Kasumi-1 (cell line): Measurements from ENCODE around the gene RTP1.
"Not testable (repeated sequence)": the region's sequence is repeated elsewhere in the genome, so short reads cannot be mapped to it uniquely, and the experiment has no call there.

Experiments
- DNase-seq, 2 experiments: peaks; one replicate each; lab custom pipeline; 2025; lab: John Stamatoyannopoulos, UW

The RTP1 gene

GRCh38 chr3:187197335-187197649, at the start of gene RTP1:
RTP1 (plus strand) TSS chr3:187197486; CDS start chr3:187197516, 30 bp downstream.
- DNase-seq, result no peak

GRCh38 chr3:187150186-187150585, 47.1 kb upstream of the RTP1 start:
- DNase-seq, result no peak

- DNase-seq, result peak in 1 of 2 experiments; percentile 12
These were observed 46.7 kb upstream of the RTP1 start for GRCh38 chr3:187150599-187150998.

- no peak for DNase-seq
These were observed 35.7 kb upstream of the RTP1 start for GRCh38 chr3:187161556-187161955.

- no peak for DNase-seq
These were observed 34.9 kb upstream of the RTP1 start for GRCh38 chr3:187162265-187162953.

GRCh38 chr3:187165144-187165543, 32.1 kb upstream of the RTP1 start:
- DNase-seq, result peak; percentile 80 to 87

- DNase-seq, result no peak
These were observed 30.5 kb upstream of the RTP1 start for GRCh38 chr3:187166750-187167149.

GRCh38 chr3:187167777-187168176, 29.5 kb upstream of the RTP1 start:
- no peak for DNase-seq

GRCh38 chr3:187169231-187169960, 27.9 kb upstream of the RTP1 start:
- no peak for DNase-seq

- DNase-seq, result not testable (repeated sequence)
These were observed 26.4 kb upstream of the RTP1 start for GRCh38 chr3:187170911-187171310.

GRCh38 chr3:187172929-187173328, 24.4 kb upstream of the RTP1 start:
- no peak for DNase-seq

GRCh38 chr3:187181454-187182170, 15.7 kb upstream of the RTP1 start:
- DNase-seq, result no peak

- DNase-seq, result no peak
These were observed 13.9 kb upstream of the RTP1 start for GRCh38 chr3:187183210-187183862.

GRCh38 chr3:187183903-187184302, 13.4 kb upstream of the RTP1 start:
- DNase-seq, result no peak

- DNase-seq, result no peak
These were observed 11.5 kb upstream of the RTP1 start for GRCh38 chr3:187185759-187186158.

- no peak for DNase-seq
These were observed 10.9 kb upstream of the RTP1 start for GRCh38 chr3:187186375-187186774.

- DNase-seq, result no peak
These were observed 10.4 kb upstream of the RTP1 start for GRCh38 chr3:187186801-187187421.

GRCh38 chr3:187188931-187189330, 8.4 kb upstream of the RTP1 start:
- no peak for DNase-seq

GRCh38 chr3:187191271-187191670, 6.0 kb upstream of the RTP1 start:
- DNase-seq, result no peak

- no peak for DNase-seq
These were observed 4.1 kb upstream of the RTP1 start for GRCh38 chr3:187193181-187193580.

GRCh38 chr3:187196573-187197334, 532 bp upstream of the RTP1 start:
- DNase-seq, result no peak
